ENCODE results near the gene ADAMTSL3.

DNA sequence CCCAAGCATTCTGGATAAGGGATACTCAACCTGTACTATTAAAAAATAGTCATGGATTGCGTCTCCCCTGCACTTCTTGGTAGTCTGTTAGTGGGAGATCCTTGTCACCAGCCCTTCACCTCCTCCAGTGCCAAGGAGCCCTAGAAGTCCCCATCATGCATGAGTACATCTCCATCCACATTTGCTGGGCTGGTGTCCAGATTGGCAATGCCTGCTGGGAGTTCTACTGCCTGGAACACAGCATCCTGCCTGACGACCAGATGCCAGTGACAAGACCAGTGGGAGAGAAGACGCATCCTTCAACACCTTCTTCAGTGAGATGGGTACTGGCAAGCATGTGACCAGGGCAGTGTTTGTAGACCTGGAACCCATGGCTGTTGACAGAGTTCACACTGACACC is 85.7 kb downstream of the ADAMTSL3 start:
- TF ChIP-seq ZNF274 (IDR thresholded peaks at IDR 0.05; ENCODE audit: low read depth, low read length) (no peak), FOSL1 (IDR thresholded peaks at IDR 0.05; ENCODE audit: low read depth) (no peak), POLR2AphosphoS5 (IDR thresholded peaks at IDR 0.05; ENCODE audit: low read depth, low read length) (no peak), POLR2A (IDR thresholded peaks at IDR 0.05; ENCODE audit: borderline replicate concordance, extremely low read depth, insufficient read depth, insufficient read length) (no peak), SP1 (IDR thresholded peaks at IDR 0.05; ENCODE audit: low read depth) (no peak), SIN3A (IDR thresholded peaks at IDR 0.05; ENCODE audit: low read depth) (no peak), EZH2phosphoT487 (IDR thresholded peaks at IDR 0.05; ENCODE audit: borderline replicate concordance) (no peak)
- TF ChIP-seq, protein P1, sequence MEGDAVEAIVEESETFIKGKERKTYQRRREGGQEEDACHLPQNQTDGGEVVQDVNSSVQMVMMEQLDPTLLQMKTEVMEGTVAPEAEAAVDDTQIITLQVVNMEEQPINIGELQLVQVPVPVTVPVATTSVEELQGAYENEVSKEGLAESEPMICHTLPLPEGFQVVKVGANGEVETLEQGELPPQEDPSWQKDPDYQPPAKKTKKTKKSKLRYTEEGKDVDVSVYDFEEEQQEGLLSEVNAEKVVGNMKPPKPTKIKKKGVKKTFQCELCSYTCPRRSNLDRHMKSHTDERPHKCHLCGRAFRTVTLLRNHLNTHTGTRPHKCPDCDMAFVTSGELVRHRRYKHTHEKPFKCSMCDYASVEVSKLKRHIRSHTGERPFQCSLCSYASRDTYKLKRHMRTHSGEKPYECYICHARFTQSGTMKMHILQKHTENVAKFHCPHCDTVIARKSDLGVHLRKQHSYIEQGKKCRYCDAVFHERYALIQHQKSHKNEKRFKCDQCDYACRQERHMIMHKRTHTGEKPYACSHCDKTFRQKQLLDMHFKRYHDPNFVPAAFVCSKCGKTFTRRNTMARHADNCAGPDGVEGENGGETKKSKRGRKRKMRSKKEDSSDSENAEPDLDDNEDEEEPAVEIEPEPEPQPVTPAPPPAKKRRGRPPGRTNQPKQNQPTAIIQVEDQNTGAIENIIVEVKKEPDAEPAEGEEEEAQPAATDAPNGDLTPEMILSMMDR (IDR thresholded peaks at IDR 0.05 in 2 of 3, conservative IDR thresholded peaks at IDR 0.05 in 1 of 3; ENCODE audit: borderline replicate concordance in 1 of 3, insufficient read depth in 1 of 3, low read depth in 2 of 3, low read length in 2 of 3): no peak
- TF ChIP-seq, protein P2, sequence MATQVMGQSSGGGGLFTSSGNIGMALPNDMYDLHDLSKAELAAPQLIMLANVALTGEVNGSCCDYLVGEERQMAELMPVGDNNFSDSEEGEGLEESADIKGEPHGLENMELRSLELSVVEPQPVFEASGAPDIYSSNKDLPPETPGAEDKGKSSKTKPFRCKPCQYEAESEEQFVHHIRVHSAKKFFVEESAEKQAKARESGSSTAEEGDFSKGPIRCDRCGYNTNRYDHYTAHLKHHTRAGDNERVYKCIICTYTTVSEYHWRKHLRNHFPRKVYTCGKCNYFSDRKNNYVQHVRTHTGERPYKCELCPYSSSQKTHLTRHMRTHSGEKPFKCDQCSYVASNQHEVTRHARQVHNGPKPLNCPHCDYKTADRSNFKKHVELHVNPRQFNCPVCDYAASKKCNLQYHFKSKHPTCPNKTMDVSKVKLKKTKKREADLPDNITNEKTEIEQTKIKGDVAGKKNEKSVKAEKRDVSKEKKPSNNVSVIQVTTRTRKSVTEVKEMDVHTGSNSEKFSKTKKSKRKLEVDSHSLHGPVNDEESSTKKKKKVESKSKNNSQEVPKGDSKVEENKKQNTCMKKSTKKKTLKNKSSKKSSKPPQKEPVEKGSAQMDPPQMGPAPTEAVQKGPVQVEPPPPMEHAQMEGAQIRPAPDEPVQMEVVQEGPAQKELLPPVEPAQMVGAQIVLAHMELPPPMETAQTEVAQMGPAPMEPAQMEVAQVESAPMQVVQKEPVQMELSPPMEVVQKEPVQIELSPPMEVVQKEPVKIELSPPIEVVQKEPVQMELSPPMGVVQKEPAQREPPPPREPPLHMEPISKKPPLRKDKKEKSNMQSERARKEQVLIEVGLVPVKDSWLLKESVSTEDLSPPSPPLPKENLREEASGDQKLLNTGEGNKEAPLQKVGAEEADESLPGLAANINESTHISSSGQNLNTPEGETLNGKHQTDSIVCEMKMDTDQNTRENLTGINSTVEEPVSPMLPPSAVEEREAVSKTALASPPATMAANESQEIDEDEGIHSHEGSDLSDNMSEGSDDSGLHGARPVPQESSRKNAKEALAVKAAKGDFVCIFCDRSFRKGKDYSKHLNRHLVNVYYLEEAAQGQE (IDR thresholded peaks at IDR 0.05; ENCODE audit: low read depth): no peak
- TF ChIP-seq, protein P3, sequence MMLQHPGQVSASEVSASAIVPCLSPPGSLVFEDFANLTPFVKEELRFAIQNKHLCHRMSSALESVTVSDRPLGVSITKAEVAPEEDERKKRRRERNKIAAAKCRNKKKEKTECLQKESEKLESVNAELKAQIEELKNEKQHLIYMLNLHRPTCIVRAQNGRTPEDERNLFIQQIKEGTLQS (IDR thresholded peaks at IDR 0.05): no peak

All from HCT116 (cell line).